Lower lobe of right lung (tissue), 2 donors: ENCODE measurements around the gene HDAC9. TPM values are rescaled to one million over a fixed set of nuclear protein-coding genes. Genes with fewer than 3 reads are reported as not detected.

Experiments used
- ATAC-seq, 2 donors: fragments of 200-7000 bp; cut with Tn5 transposase; one replicate each; pipeline ENCODE4 v1.9.1; 2020 to 2022; ENCODE audit warnings: mild to moderate bottlenecking in 2 of 2, moderate library complexity in 2 of 2
- DNase-seq: peaks from one replicate; pipeline ENCODE4 v3.0.0-alpha.2; 2020
- H3K27ac ChIP-seq: fragments of 200-600 bp; one replicate; pipeline ENCODE4 v1.8.0; 2022
- H3K27me3 ChIP-seq: fragments of 200-600 bp; one replicate; pipeline ENCODE4 v1.8.0; 2022; ENCODE audit warnings: low read depth
- H3K36me3 ChIP-seq: fragments of 200-600 bp; one replicate; pipeline ENCODE4 v1.8.0; 2022; ENCODE audit warnings: mild to moderate bottlenecking
- H3K4me1 ChIP-seq: fragments of 200-600 bp; one replicate; pipeline ENCODE4 v1.8.0; 2022
- H3K4me3 ChIP-seq: fragments of 200-600 bp; one replicate; pipeline ENCODE4 v1.8.0; 2022; ENCODE audit warnings: mild to moderate bottlenecking
- H3K9me3 ChIP-seq: fragments of 200-600 bp; one replicate; pipeline ENCODE4 v1.8.0; 2022
- CTCF ChIP-seq: fragments of 200-600 bp; IDR thresholded peaks from one replicate; pipeline ENCODE4 v1.8.0; 2022; ENCODE audit warnings: antibody characterized with exemption, mild to moderate bottlenecking
- intact Hi-C: fragments of 100-400 bp; cut with DNase I; formaldehyde crosslinking; loops from one replicate; pipeline ENCODE4 v1.11.0; 2022
- total RNA-seq: library from RNA; stranded (reverse); fragmentation: NEBNext Ultra II Directional; extraction: Animal tissue kit (Norgen Biotek cat#: 25700); gene quantifications from one replicate; pipeline ENCODE4 v1.2.1, GENCODE V29; 2021
- donor health status: DM: no; HTN: yes; CAD: no; lungs with severe emphysema.

HDAC9 gene
- total RNA-seq, 1 donor from 2014 or later, result 14.3 TPM

- no peaks in the 10 kb centered on the region for H3K36me3 ChIP-seq
- no peaks in the 10 kb centered on the region for H3K4me1 ChIP-seq
- intact Hi-C loops, result no loop called here
- H3K27me3 ChIP-seq, result no peaks in the 10 kb centered on the region
- no peak for TF ChIP-seq CTCF
- no peak overlapping the region for H3K4me3 ChIP-seq
- no peak overlapping the region for H3K27ac ChIP-seq
- H3K9me3 ChIP-seq, result no peaks in the 10 kb centered on the region
- no peak for ATAC-seq
- no peak for DNase-seq
These were observed 20.6 kb upstream of the HDAC9 start for GRCh38 chr7:18474944-18475343.

DNA sequence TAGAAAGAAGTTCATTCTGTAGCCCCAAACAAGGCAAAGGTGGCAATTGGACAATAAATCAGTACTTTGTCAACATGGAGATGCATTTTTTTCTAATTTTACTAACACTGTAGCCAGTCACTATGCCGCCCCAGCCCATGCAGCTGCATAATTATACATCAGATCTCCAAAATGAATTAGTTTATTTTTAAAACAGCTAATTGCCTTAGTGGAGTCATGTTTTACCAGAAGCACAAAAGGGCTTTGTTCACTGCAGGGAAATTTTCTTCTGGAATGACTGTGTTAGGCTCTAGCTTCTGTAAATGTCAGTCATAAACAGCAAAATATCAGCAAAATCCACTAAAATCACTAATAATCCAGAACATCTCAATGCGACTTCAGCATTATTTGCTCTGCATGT lies 20.1 kb upstream of the HDAC9 start:
- ATAC-seq (no peak), DNase-seq (no peak)
- no peaks in the 10 kb centered on the region for H3K36me3 ChIP-seq
- no peaks in the 10 kb centered on the region for H3K4me1 ChIP-seq
- intact Hi-C loops, result no loop called here
- no peak overlapping the region for H3K4me3 ChIP-seq
- H3K27ac ChIP-seq, result no peak overlapping the region
- TF ChIP-seq CTCF, result no peak
- no peaks in the 10 kb centered on the region for H3K27me3 ChIP-seq
- no peaks in the 10 kb centered on the region for H3K9me3 ChIP-seq

GRCh38 chr7:18481776-18482175 lies 13.8 kb upstream of the HDAC9 start:
- DNase-seq (no peak), ATAC-seq (no peak)
- no peak for TF ChIP-seq CTCF
- intact Hi-C loops, result no loop called here
- Histone ChIP-seq H3K36me3 (no peaks in the 10 kb centered on the region), H3K27ac (no peak overlapping the region), H3K4me3 (no peak overlapping the region), H3K9me3 (no peaks in the 10 kb centered on the region), H3K4me1 (no peaks in the 10 kb centered on the region), H3K27me3 (no peaks in the 10 kb centered on the region)

DNA sequence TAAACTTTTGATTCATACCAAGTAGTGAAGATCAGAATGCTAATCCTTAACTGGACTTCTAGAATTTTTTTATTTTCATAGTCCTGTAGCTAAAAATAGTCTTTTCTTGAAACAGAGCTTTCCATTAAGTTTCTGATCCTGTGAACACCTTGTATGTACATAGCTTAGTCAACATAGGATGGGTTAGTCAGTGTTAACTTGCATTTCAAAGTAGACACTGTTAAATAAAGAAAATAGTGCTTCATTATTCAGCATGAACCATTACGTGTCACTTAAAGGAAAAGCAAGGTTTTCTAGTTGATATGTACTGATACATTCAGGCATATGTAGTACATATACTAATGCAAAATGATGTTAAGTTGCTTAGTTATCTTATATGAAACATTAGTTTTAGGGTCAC lies 7.5 kb upstream of the HDAC9 start:
- no peak for TF ChIP-seq CTCF
- Histone ChIP-seq H3K36me3 (no peaks in the 10 kb centered on the region), H3K4me3 (no peak overlapping the region), H3K9me3 (no peaks in the 10 kb centered on the region), H3K27ac (no peak overlapping the region), H3K4me1 (no peaks in the 10 kb centered on the region), H3K27me3 (no peaks in the 10 kb centered on the region)
- DNase-seq (no peak), ATAC-seq (no peak)
- intact Hi-C loops, result no loop called here

GRCh38 chr7:18489624-18490023 lies 5.9 kb upstream of the HDAC9 start:
- Histone ChIP-seq H3K4me3 (no peak overlapping the region), H3K9me3 (no peaks in the 10 kb centered on the region), H3K27me3 (no peaks in the 10 kb centered on the region), H3K4me1 (no peaks in the 10 kb centered on the region), H3K27ac (no peak overlapping the region), H3K36me3 (no peaks in the 10 kb centered on the region)
- TF ChIP-seq CTCF, result no peak
- ATAC-seq (no peak), DNase-seq (no peak)
- intact Hi-C loops, result no loop called here

- intact Hi-C loops, result no loop called here
These were observed 3.7 kb upstream of the HDAC9 start for GRCh38 chr7:18491871-18492270.

More at GRCh38 chr7:18491871-18492270, 3.7 kb upstream of the HDAC9 start:
- H3K4me3 ChIP-seq, result no peak overlapping the region
- no peak for DNase-seq
- no peaks in the 10 kb centered on the region for H3K36me3 ChIP-seq
- H3K27me3 ChIP-seq, result no peaks in the 10 kb centered on the region
- ATAC-seq, result no peak
- H3K9me3 ChIP-seq, result no peaks in the 10 kb centered on the region
- H3K4me1 ChIP-seq, result peaks cover 12% of the 10 kb centered on the region
- no peak overlapping the region for H3K27ac ChIP-seq
- no peak for TF ChIP-seq CTCF
